ENCODE measurements around the gene MOSPD3. TPM values are rescaled to one million over a fixed set of nuclear protein-coding genes. Genes with fewer than 3 reads are reported as not detected.

MOSPD3 gene
- total and polyA plus RNA-seq, 2 of the 13 experiments (the other 11 are each of a cell fraction or from before 2014, with no cell fraction given): 7.6 to 8.8 TPM

- TF ChIP-seq, protein P1, sequence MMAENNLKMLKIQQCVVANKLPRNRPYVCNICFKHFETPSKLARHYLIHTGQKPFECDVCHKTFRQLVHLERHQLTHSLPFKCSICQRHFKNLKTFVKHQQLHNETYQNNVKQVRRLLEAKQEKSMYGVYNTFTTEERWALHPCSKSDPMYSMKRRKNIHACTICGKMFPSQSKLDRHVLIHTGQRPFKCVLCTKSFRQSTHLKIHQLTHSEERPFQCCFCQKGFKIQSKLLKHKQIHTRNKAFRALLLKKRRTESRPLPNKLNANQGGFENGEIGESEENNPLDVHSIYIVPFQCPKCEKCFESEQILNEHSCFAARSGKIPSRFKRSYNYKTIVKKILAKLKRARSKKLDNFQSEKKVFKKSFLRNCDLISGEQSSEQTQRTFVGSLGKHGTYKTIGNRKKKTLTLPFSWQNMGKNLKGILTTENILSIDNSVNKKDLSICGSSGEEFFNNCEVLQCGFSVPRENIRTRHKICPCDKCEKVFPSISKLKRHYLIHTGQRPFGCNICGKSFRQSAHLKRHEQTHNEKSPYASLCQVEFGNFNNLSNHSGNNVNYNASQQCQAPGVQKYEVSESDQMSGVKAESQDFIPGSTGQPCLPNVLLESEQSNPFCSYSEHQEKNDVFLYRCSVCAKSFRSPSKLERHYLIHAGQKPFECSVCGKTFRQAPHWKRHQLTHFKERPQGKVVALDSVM (CRISPR knock-in tag; IDR thresholded peaks at IDR 0.05): 0 out of 2 replicates have a peak, but pooled peaks have one; percentile 28
- 0 out of 2 replicates have a peak, but pooled peaks have one; percentile 51 for TF ChIP-seq NR2C2 (CRISPR knock-in tag; IDR thresholded peaks at IDR 0.05; ENCODE audit: borderline replicate concordance)
- no peak for TF ChIP-seq SOX5 (CRISPR knock-in tag; IDR thresholded peaks at IDR 0.05; ENCODE audit: borderline replicate concordance)
- peak; percentile 17; the same call in 1 of the 2 replicates for TF ChIP-seq MIXL1 (CRISPR knock-in tag; IDR thresholded peaks at IDR 0.05)
- peak; percentile 70; the same call in 1 of the 2 replicates for TF ChIP-seq ZNF331 (CRISPR knock-in tag; IDR thresholded peaks at IDR 0.05)
- TF ChIP-seq ZNF841 (CRISPR knock-in tag; IDR thresholded peaks at IDR 0.05; ENCODE audit: borderline replicate concordance): no peak
- 0 out of 2 replicates have a peak, but pooled peaks have one; percentile 52 for TF ChIP-seq EED (CRISPR knock-in tag; IDR thresholded peaks at IDR 0.05)
- TF ChIP-seq MTF2 (CRISPR knock-in tag; IDR thresholded peaks at IDR 0.05; ENCODE audit: borderline replicate concordance): no peak
- 0 out of 2 replicates have a peak, but pooled peaks have one; percentile 25 for TF ChIP-seq HNRNPL (IDR thresholded peaks at IDR 0.05; ENCODE audit: low read depth, low read length)
- peak; percentile 40; the same call in 1 of the 2 replicates for TF ChIP-seq ZNF335 (CRISPR knock-in tag; IDR thresholded peaks at IDR 0.05)
- no peak for TF ChIP-seq ELF1 (CRISPR knock-in tag; IDR thresholded peaks at IDR 0.05)
- peak; percentile 75 for TF ChIP-seq IRF9 (CRISPR knock-in tag; IDR thresholded peaks at IDR 0.05; ENCODE audit: borderline replicate concordance)
- TF ChIP-seq ARID5B (CRISPR knock-in tag; IDR thresholded peaks at IDR 0.05): peak; percentile 42; the same call in 1 of the 2 replicates
- peak; percentile 90 for TF ChIP-seq ZMYM4 (CRISPR knock-in tag; IDR thresholded peaks at IDR 0.05)
- TF ChIP-seq ZSCAN20 (CRISPR knock-in tag; IDR thresholded peaks at IDR 0.05; ENCODE audit: borderline replicate concordance): peak; percentile 85; the same call in 1 of the 2 replicates
- no peak for TF ChIP-seq ZNF326 (CRISPR knock-in tag; IDR thresholded peaks at IDR 0.05; ENCODE audit: borderline replicate concordance)
- no peak for TF ChIP-seq ELF3 (CRISPR knock-in tag; IDR thresholded peaks at IDR 0.05)
- TF ChIP-seq, protein P2, sequence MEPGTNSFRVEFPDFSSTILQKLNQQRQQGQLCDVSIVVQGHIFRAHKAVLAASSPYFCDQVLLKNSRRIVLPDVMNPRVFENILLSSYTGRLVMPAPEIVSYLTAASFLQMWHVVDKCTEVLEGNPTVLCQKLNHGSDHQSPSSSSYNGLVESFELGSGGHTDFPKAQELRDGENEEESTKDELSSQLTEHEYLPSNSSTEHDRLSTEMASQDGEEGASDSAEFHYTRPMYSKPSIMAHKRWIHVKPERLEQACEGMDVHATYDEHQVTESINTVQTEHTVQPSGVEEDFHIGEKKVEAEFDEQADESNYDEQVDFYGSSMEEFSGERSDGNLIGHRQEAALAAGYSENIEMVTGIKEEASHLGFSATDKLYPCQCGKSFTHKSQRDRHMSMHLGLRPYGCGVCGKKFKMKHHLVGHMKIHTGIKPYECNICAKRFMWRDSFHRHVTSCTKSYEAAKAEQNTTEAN (CRISPR knock-in tag; conservative IDR thresholded peaks at IDR 0.05): no peak
- TF ChIP-seq ZNF558 (CRISPR knock-in tag; IDR thresholded peaks at IDR 0.05; ENCODE audit: borderline replicate concordance): 0 out of 2 replicates have a peak, but pooled peaks have one; percentile 42
- 0 out of 2 replicates have a peak, but pooled peaks have one; percentile 16 for TF ChIP-seq FLYWCH1 (CRISPR knock-in tag; IDR thresholded peaks at IDR 0.05)
- no peak for TF ChIP-seq ZNF678 (CRISPR knock-in tag; IDR thresholded peaks at IDR 0.05)
These were observed 26.7 kb upstream of the MOSPD3 start, which contains the start of gene LRCH4 (continued) for GRCh38 chr7:100585511-100586265.
